SK-N-SH treated with all-trans-retinoic acid at 6 μM for 48 hours (cell line): ENCODE results near the gene COL19A1.

ENCODE experiments used
- ARNTL ChIP-seq: fragments of 450-650 bp; formaldehyde crosslinking; IDR thresholded peaks from 2 replicates; pipeline ENCODE4 v1.5.0; 2020; ENCODE audit warnings: low read depth, mild to moderate bottlenecking, moderate library complexity, borderline replicate concordance
- CSDC2 ChIP-seq: fragments of 250-450 bp; sonication (Bioruptor Pico); IDR thresholded peaks from 2 replicates; pipeline ENCODE4 v1.5.0; 2020; ENCODE audit warnings: mild to moderate bottlenecking, moderate library complexity
- ESRRG ChIP-seq: fragments of 250-450 bp; sonication (Bioruptor Pico); IDR thresholded peaks from 2 replicates; pipeline ENCODE4 v1.6.1; 2021; ENCODE audit warnings: mild to moderate bottlenecking
- PATZ1 ChIP-seq: fragments of 250-450 bp; sonication (Bioruptor Pico); IDR thresholded peaks from 2 replicates; pipeline ENCODE4 v1.8.0; 2020; ENCODE audit warnings: mild to moderate bottlenecking, moderate library complexity, borderline replicate concordance
- POU6F1 ChIP-seq: fragments of 250-450 bp; sonication (Bioruptor Pico); IDR thresholded peaks from 2 replicates; pipeline ENCODE4 v1.8.0; 2021; ENCODE audit warnings: low read depth, mild to moderate bottlenecking, moderate library complexity, borderline replicate concordance
- RARB ChIP-seq: fragments of 250-450 bp; sonication (Bioruptor Pico); IDR thresholded peaks from 2 replicates; pipeline ENCODE4 v1.8.0; 2021; ENCODE audit warnings: mild to moderate bottlenecking, moderate library complexity
- TSHZ2 ChIP-seq: fragments of 250-450 bp; sonication (Bioruptor Pico); IDR thresholded peaks from 2 replicates; pipeline ENCODE4 v1.5.0; 2020; ENCODE audit warnings: mild to moderate bottlenecking, moderate library complexity
- ZC3H10 ChIP-seq: fragments of 250-450 bp; sonication (Bioruptor Pico); IDR thresholded peaks from 2 replicates; pipeline ENCODE4 v1.5.1; 2021; ENCODE audit warnings: mild to moderate bottlenecking, moderate library complexity
- ZFP3 ChIP-seq: fragments of 250-450 bp; sonication (Bioruptor Pico); IDR thresholded peaks from 2 replicates; pipeline ENCODE4 v1.5.0; 2020; ENCODE audit warnings: mild to moderate bottlenecking, moderate library complexity
- ZFP30 ChIP-seq: fragments of 450-650 bp; formaldehyde crosslinking; IDR thresholded peaks from 2 replicates; pipeline ENCODE4 v1.5.0; 2022; ENCODE audit warnings: mild to moderate bottlenecking, moderate library complexity
- ZNF70 ChIP-seq: fragments of 450-650 bp; formaldehyde crosslinking; IDR thresholded peaks from 2 replicates; pipeline ENCODE4 v1.5.0; 2020; ENCODE audit warnings: mild to moderate bottlenecking, moderate library complexity

- TF ChIP-seq TSHZ2 (CRISPR knock-in tag), result no peak
- no peak for TF ChIP-seq ARNTL (CRISPR knock-in tag)
- TF ChIP-seq PATZ1, result no peak
- TF ChIP-seq ZFP3 (CRISPR knock-in tag), result no peak
- TF ChIP-seq CSDC2 (CRISPR knock-in tag), result no peak
- TF ChIP-seq RARB (CRISPR knock-in tag), result no peak
- TF ChIP-seq POU6F1 (CRISPR knock-in tag), result peak; percentile 84; the same call in 1 of the 2 replicates
- TF ChIP-seq ZNF70 (CRISPR knock-in tag), result no peak
- no peak for TF ChIP-seq ZFP30 (CRISPR knock-in tag)
- no peak for TF ChIP-seq ESRRG (CRISPR knock-in tag)
- peak; percentile 73 for TF ChIP-seq ZC3H10
Measured at GRCh38 chr6:69817358-69817757, 49.0 kb upstream of the COL19A1 start.
